ENCODE data around the gene TTLL7.

The TTLL7 gene

GRCh38 chr1:83976920-83977319 is 22.0 kb downstream of the TTLL7 start:
- no peak for DNase-seq (ENCODE audit: extremely low read depth, low read depth)
- no peak for TF ChIP-seq CTCF (IDR thresholded peaks at IDR 0.05; ENCODE audit: low read depth, low read length)

- DNase-seq (ENCODE audit: extremely low read depth, low read depth), result no peak
- no peak for TF ChIP-seq CTCF (IDR thresholded peaks at IDR 0.05; ENCODE audit: low read depth, low read length)
Measured at GRCh38 chr1:83970802-83971201, 28.1 kb downstream of the TTLL7 start.

- DNase-seq (ENCODE audit: extremely low read depth, low read depth), result no peak
- TF ChIP-seq CTCF (IDR thresholded peaks at IDR 0.05; ENCODE audit: low read depth, low read length), result no peak
Measured at GRCh38 chr1:83970114-83970513, 28.8 kb downstream of the TTLL7 start.

- no peak for DNase-seq (ENCODE audit: extremely low read depth, low read depth)
- no peak for TF ChIP-seq CTCF (IDR thresholded peaks at IDR 0.05; ENCODE audit: low read depth, low read length)
Measured at GRCh38 chr1:83967336-83967735, 31.6 kb downstream of the TTLL7 start.

GRCh38 chr1:83964153-83964552 is 34.8 kb downstream of the TTLL7 start:
- TF ChIP-seq CTCF (IDR thresholded peaks at IDR 0.05; ENCODE audit: low read depth, low read length), result no peak
- no peak for DNase-seq (ENCODE audit: extremely low read depth, low read depth)

- DNase-seq (ENCODE audit: extremely low read depth, low read depth), result no peak
- no peak for TF ChIP-seq CTCF (IDR thresholded peaks at IDR 0.05; ENCODE audit: low read depth, low read length)
Measured at GRCh38 chr1:83961571-83962295, 37.2 kb downstream of the TTLL7 start.

- no peak for TF ChIP-seq CTCF (IDR thresholded peaks at IDR 0.05; ENCODE audit: low read depth, low read length)
- no peak for DNase-seq (ENCODE audit: extremely low read depth, low read depth)
Measured at GRCh38 chr1:83960669-83961277, 38.2 kb downstream of the TTLL7 start.

All from AG09319 (cell line).